Hepatocyte (in vitro differentiated cells): ENCODE data around the gene MINDY4. TPM values are rescaled to one million over a fixed set of nuclear protein-coding genes. Genes with fewer than 3 reads are reported as not detected.

ENCODE experiments used
- DNase-seq: peaks from one replicate; pipeline ENCODE4 v3.0.0-alpha.2; 2016; ENCODE audit warnings: low spot score
- H2AFZ ChIP-seq: fragments of 200-600 bp; sonication (generic); 2 replicates; pipeline ENCODE4 v1.6.0; 2016; ENCODE audit warnings: antibody characterized with exemption, mild to moderate bottlenecking
- H3K27ac ChIP-seq: fragments of 200-600 bp; sonication (generic); 2 replicates; pipeline ENCODE4 v1.5.1; 2016; ENCODE audit warnings: mild to moderate bottlenecking
- H3K27me3 ChIP-seq: fragments of 200-600 bp; sonication (generic); 2 replicates; pipeline ENCODE4 v1.6.1; 2016
- H3K36me3 ChIP-seq: fragments of 200-600 bp; sonication (generic); replicated peaks from 2 replicates; pipeline ENCODE4 v1.5.1; 2016; ENCODE audit warnings: low read depth; ENCODE audit not compliant: insufficient read depth
- H3K4me1 ChIP-seq: fragments of 200-600 bp; sonication (generic); 2 replicates; pipeline ENCODE4 v1.5.1; 2016; ENCODE audit warnings: mild to moderate bottlenecking, moderate library complexity; ENCODE audit not compliant: insufficient read depth
- H3K4me2 ChIP-seq: fragments of 200-600 bp; sonication (generic); 2 replicates; pipeline ENCODE4 v1.6.0; 2016
- H3K4me3 ChIP-seq: fragments of 200-600 bp; sonication (generic); 2 replicates; pipeline ENCODE4 v1.5.1; 2016; ENCODE audit warnings: mild to moderate bottlenecking
- H3K79me2 ChIP-seq: fragments of 200-600 bp; sonication (generic); 2 replicates; pipeline ENCODE4 v1.6.0; 2017; ENCODE audit warnings: mild to moderate bottlenecking
- H3K9me2 ChIP-seq: fragments of 200-600 bp; sonication (generic); replicated peaks from 2 replicates; pipeline ENCODE4 v1.6.0; 2017; ENCODE audit warnings: mild to moderate bottlenecking; ENCODE audit not compliant: insufficient read depth
- H3K9me3 ChIP-seq: fragments of 200-600 bp; sonication (generic); 2 replicates; pipeline ENCODE4 v1.5.1; 2016; ENCODE audit warnings: low read depth, mild to moderate bottlenecking
- H4K20me1 ChIP-seq: fragments of 200-600 bp; sonication (generic); 2 replicates; pipeline ENCODE4 v1.6.0; 2016; ENCODE audit warnings: mild to moderate bottlenecking; ENCODE audit not compliant: insufficient read depth, poor library complexity, severe bottlenecking
- EZH2 ChIP-seq: fragments of 200-600 bp; sonication (generic); IDR thresholded peaks from 2 replicates; pipeline ENCODE4 v1.6.1; 2016; ENCODE audit warnings: antibody characterized with exemption, mild to moderate bottlenecking, borderline replicate concordance
- EZH2phosphoT487 ChIP-seq: fragments of 200-600 bp; sonication (generic); IDR thresholded peaks from one replicate; pipeline ENCODE4 v1.6.1; 2018; ENCODE audit warnings: antibody characterized with exemption, mild to moderate bottlenecking, low read depth, moderate library complexity; ENCODE audit not compliant: unreplicated experiment, severe bottlenecking
- WGBS: methylation state at CpG from one replicate; pipeline ENCODE4 v1.1.6; 2016; ENCODE audit warnings: low lambda C conversion rate; ENCODE audit errors: missing lambda C conversion rate; 5-methylcytosine and 5-hydroxymethylcytosine counted together
- polyA plus RNA-seq: library from polyadenylated mRNA; unstranded; fragments of >200 nt; fragmentation: Nextera tagmentation; extraction: Ambion mirVana; gene quantifications from 2 replicates; pipeline ENCODE4 v1.2.1, GENCODE V29; 2016
- total RNA-seq: library from RNA; depleted of rRNA; stranded (reverse); fragments of >200 nt; gene quantifications from 2 replicates; pipeline ENCODE4 v1.2.3, GENCODE V29; 2014
- TF ChIP-seq, protein P1 (sequence below): fragments of 200-600 bp; sonication (generic); IDR thresholded peaks from 2 replicates; pipeline ENCODE4 v1.5.1; 2016; ENCODE audit warnings: antibody characterized with exemption, mild to moderate bottlenecking; ENCODE audit not compliant: poor library complexity

MINDY4 gene
- total and polyA plus RNA-seq, 2 experiments from 2014 or later, result 4.4 to 6.3 TPM

DNA sequence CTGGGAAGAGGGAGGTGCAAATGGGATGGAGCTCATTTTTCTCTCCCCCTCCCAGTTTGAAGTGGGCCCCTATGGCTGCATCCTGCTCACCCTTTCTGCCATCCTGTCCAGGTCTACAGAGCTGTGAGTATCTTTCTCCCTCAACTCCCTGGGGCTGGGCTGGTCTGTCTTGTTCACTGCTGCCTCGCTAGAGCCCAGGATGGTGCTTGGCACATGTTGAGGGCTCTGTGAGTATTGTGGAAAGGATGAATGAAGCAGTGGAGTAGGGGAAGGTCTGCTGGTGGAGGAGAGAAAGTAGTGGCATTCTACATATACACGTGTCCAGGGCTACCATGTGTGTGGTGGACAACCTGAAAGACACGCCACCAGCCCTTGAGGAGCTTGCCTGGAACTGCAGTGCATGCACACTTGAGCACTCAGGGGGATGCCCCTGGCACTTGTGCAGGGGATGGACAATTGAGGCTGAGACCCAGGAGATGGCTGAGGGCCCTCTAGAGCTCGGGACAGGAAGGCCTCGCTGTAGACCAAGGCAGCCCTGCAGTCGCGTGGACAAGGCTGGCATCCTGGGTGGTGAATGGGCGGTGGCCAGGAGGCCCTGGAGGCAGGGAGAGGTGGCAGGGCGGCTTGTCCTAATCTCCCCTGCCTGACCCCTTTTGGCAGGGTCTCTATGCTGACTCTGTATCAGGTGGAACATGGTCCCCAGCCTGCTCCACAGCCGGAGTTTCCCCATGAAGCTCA is 88.2 kb downstream of the MINDY4 start:
- Histone ChIP-seq H3K4me1 (no peaks in the 10 kb centered on the region), H3K27ac (no peak overlapping the region), H3K27me3 (no peaks in the 10 kb centered on the region), H3K79me2 (no peaks in the 10 kb centered on the region), H3K9me2 (no peaks in the 10 kb centered on the region), H3K9me3 (no peaks in the 10 kb centered on the region), H4K20me1 (no peaks in the 10 kb centered on the region), H3K4me2 (no peak overlapping the region), H2AFZ (no peak overlapping the region), H3K36me3 (no peaks in the 10 kb centered on the region), H3K4me3 (no peak overlapping the region)
- WGBS, result 93% methylated on average over 10 of the region's 10 CpGs
- no peak for DNase-seq
- TF ChIP-seq EZH2 (no peak), EZH2phosphoT487 (no peak)
- TF ChIP-seq, protein P1, sequence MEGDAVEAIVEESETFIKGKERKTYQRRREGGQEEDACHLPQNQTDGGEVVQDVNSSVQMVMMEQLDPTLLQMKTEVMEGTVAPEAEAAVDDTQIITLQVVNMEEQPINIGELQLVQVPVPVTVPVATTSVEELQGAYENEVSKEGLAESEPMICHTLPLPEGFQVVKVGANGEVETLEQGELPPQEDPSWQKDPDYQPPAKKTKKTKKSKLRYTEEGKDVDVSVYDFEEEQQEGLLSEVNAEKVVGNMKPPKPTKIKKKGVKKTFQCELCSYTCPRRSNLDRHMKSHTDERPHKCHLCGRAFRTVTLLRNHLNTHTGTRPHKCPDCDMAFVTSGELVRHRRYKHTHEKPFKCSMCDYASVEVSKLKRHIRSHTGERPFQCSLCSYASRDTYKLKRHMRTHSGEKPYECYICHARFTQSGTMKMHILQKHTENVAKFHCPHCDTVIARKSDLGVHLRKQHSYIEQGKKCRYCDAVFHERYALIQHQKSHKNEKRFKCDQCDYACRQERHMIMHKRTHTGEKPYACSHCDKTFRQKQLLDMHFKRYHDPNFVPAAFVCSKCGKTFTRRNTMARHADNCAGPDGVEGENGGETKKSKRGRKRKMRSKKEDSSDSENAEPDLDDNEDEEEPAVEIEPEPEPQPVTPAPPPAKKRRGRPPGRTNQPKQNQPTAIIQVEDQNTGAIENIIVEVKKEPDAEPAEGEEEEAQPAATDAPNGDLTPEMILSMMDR, result no peak

DNA sequence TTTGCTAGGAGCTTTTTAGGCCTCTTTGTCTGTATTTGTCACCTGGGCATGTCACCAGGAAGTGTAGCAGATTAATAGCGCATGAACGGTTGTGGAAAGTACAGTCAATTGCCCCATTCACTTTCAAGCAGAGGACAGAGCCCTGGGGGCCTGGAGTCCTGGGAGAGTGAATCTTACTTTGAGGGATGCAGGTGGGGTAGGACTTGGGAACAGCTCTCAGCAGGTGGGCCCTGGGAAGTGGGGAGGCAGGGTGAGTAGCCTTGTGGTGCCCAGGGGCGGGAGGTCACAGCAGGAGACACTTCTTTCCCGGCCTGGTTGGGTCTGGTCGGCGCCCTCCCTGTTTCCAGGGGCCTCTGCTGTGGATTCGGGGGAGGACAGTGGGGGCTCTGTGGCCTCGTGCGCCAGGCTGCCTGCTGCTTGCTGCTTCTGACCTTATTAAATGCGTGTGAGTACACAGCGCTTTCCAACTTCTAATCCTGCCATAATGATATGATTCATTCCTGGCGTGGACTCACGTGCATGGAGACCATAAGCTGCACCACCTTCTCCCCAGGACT is 88.8 kb downstream of the MINDY4 start:
- Histone ChIP-seq H3K9me3 (no peaks in the 10 kb centered on the region), H3K36me3 (no peaks in the 10 kb centered on the region), H3K4me3 (no peak overlapping the region), H3K9me2 (no peaks in the 10 kb centered on the region), H3K4me2 (no peak overlapping the region), H3K79me2 (no peaks in the 10 kb centered on the region), H4K20me1 (no peaks in the 10 kb centered on the region), H3K27me3 (no peaks in the 10 kb centered on the region), H2AFZ (no peak overlapping the region), H3K4me1 (no peaks in the 10 kb centered on the region), H3K27ac (no peak overlapping the region)
- TF ChIP-seq, protein P1, result no peak
- no peak for TF ChIP-seq EZH2phosphoT487
- TF ChIP-seq EZH2, result no peak
- 85% methylated on average over 13 of the region's 13 CpGs for WGBS
- no peak for DNase-seq

DNA sequence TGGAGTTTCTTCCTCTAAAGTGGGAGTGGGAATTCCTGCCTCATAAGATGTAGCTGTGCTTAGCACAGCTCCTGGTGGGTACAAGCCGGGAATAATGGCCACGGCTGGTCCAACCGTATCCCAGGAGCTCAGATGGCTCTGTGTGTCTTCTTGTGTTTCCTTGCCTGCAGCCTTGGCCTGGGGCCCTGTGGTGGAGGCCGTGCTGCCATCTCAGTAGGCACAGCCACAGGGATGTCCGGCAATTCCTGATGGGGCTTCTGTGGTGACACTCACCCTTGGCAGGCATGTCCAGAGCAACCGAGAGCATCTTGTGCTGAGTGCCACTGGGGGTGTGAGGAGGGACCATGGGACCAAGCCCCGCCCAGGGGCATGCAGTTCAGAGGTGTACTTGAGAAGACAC is 90.4 kb downstream of the MINDY4 start:
- Histone ChIP-seq H3K27ac (no peak overlapping the region), H3K27me3 (no peaks in the 10 kb centered on the region), H3K4me3 (no peak overlapping the region), H3K4me1 (no peaks in the 10 kb centered on the region), H4K20me1 (no peaks in the 10 kb centered on the region), H3K36me3 (no peaks in the 10 kb centered on the region), H2AFZ (no peak overlapping the region), H3K9me3 (no peaks in the 10 kb centered on the region), H3K79me2 (no peaks in the 10 kb centered on the region), H3K4me2 (no peak overlapping the region), H3K9me2 (no peaks in the 10 kb centered on the region)
- no peak for DNase-seq
- no peak for TF ChIP-seq EZH2phosphoT487
- TF ChIP-seq, protein P1, result no peak
- TF ChIP-seq EZH2, result no peak
- WGBS, result 95% methylated on average over 7 of the region's 7 CpGs
